ENCODE measurements around the gene PPP1R14B. TPM values are rescaled to one million over a fixed set of nuclear protein-coding genes. Genes with fewer than 3 reads are reported as not detected.

PPP1R14B gene
- total RNA-seq, 1 donor, result 26.4 TPM

GRCh38 chr11:64209563-64209843 is 37.2 kb downstream of the PPP1R14B start:
- Histone ChIP-seq H3K9me3 (ENCODE audit: low read depth, low read length) (no peaks in the 10 kb centered on the region), H3K4me3 (ENCODE audit: low read length) (no peak overlapping the region), H3K27me3 (ENCODE audit: insufficient read depth, low read length) (no peaks in the 10 kb centered on the region), H3K4me1 (ENCODE audit: insufficient read depth, low read length) (peaks cover 43% of the 10 kb centered on the region)

DNA sequence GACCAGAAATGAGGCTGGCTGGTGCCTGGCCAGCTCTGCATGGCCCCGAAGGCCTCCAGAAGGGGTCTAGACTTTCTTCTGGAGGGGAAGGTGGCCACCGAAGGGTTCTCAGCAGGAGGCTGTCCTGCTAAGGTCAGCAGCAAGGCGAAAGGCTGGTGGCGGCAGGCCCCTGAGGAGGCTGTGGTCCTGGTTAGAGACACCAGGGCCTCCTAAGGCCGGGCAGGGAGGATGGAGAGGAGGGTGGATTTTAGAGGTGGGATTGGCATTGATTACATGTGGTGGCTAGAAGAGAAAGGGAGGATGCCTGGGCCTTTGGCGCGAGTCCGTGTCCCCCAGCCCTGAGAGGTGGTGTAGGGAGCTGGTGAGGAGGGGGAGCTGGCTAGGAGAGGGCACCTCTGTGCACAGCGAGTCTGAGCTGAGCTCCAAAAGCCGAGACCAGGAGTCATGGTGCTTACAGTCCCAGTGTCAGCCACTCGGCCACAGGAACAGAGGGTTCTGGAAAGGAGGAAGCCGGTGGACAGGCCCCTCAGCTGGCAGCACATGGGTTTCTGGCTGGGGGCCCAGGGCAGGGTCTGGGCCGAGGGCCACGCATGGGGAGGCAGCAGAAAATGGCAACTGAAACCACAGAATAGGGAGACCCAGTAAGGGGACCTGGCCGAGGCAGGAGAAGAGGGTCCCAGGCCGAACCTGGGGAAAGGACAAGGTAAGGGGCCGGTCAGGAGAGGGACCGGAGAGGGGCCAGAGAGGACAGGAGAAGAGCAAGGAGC is 37.8 kb downstream of the PPP1R14B start:
- H3K4me3 ChIP-seq (ENCODE audit: low read length), result no peak overlapping the region
- H3K4me1 ChIP-seq (ENCODE audit: insufficient read depth, low read length), result peaks cover 49% of the 10 kb centered on the region
- H3K9me3 ChIP-seq (ENCODE audit: low read depth, low read length), result no peaks in the 10 kb centered on the region
- H3K27me3 ChIP-seq (ENCODE audit: insufficient read depth, low read length), result no peaks in the 10 kb centered on the region

DNA sequence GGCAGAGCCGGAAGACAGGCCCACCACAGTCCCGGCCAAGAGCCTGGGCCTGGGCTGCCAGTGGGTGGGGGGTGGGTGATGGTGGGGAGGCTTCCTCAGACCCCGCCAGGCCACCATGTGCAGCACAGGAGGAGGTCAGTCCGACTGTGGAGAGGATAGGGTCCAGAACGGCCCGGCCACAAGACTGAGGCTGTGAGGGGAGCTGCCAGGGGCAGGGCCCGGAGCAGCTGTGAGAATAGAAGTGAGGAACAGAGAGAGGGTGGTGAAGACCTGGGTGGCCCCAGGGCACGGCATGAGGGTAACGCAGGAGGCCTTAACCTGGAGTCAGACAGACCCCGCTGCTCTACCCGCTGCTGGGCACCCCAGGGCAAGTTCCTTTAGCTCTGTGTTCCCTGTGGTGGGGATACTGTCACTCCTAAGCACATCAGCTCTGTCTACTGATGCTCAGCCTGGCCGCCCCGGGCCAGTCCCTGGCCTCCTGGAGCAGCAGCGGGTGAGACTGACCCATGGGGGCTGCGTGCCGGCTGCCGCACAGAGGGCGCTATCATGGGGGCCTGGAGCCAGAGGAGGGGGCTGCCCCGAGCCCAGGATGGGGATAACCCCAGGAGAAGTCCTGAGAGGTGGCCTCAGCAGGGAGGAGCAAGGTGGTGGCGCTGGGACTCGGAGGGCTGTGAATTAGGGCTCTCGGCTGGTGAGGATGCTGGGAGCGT is 38.5 kb downstream of the PPP1R14B start:
- H3K4me3 ChIP-seq (ENCODE audit: low read length), result peak overlapping the region; percentile 81
- H3K9me3 ChIP-seq (ENCODE audit: low read depth, low read length), result no peaks in the 10 kb centered on the region
- peaks cover 49% of the 10 kb centered on the region for H3K4me1 ChIP-seq (ENCODE audit: insufficient read depth, low read length)
- H3K27me3 ChIP-seq (ENCODE audit: insufficient read depth, low read length), result no peaks in the 10 kb centered on the region

- Histone ChIP-seq H3K9me3 (ENCODE audit: low read depth, low read length) (no peaks in the 10 kb centered on the region), H3K4me1 (ENCODE audit: insufficient read depth, low read length) (peaks cover 49% of the 10 kb centered on the region), H3K4me3 (ENCODE audit: low read length) (peak overlapping the region; percentile 81), H3K27me3 (ENCODE audit: insufficient read depth, low read length) (no peaks in the 10 kb centered on the region)
Measured at GRCh38 chr11:64207256-64208085, 39.3 kb downstream of the PPP1R14B start.

GRCh38 chr11:64206457-64207255 is 40.1 kb downstream of the PPP1R14B start, which contains the start of gene FERMT3:
FERMT3 (plus strand) TSS chr11:64206721; CDS start chr11:64207365, 644 bp downstream.
- H3K27me3 ChIP-seq (ENCODE audit: insufficient read depth, low read length), result no peaks in the 10 kb centered on the region
- no peaks in the 10 kb centered on the region for H3K9me3 ChIP-seq (ENCODE audit: low read depth, low read length)
- peaks cover 49% of the 10 kb centered on the region for H3K4me1 ChIP-seq (ENCODE audit: insufficient read depth, low read length)
- peak within 1 kb of the TSS; percentile 81 for H3K4me3 ChIP-seq (ENCODE audit: low read length)

DNA sequence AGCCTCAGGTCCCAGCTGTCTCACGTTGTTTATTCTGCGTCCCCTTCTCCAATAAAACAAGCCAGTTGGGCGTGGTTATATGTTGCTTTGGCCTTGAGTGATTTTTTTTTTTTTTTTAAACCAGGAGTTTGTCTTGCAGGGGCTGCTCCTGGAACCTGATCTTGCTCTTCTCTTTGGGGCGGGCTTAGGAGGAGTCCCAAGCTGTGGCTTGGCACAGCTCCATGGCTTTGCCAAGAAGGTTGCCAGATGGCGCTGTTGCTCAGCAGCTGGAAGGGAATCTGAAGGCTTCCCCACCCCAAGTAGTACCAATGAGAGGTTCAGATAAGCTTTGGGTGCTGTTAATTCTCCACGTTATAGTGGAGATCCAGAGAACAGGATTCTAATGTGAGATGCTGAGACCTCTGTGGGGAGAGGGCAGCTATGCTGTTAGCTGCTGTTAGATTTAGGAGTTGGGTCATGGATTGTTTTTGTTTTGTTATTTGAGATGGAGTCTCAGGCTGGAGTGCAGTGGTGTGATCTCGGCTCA is 42.2 kb downstream of the PPP1R14B start:
- Histone ChIP-seq H3K27me3 (ENCODE audit: insufficient read depth, low read length) (no peaks in the 10 kb centered on the region), H3K9me3 (ENCODE audit: low read depth, low read length) (no peaks in the 10 kb centered on the region), H3K4me1 (ENCODE audit: insufficient read depth, low read length) (peaks cover 43% of the 10 kb centered on the region), H3K4me3 (ENCODE audit: low read length) (no peak overlapping the region)

- no peaks in the 10 kb centered on the region for H3K27me3 ChIP-seq (ENCODE audit: insufficient read depth, low read length)
- H3K4me3 ChIP-seq (ENCODE audit: low read length), result no peak overlapping the region
- H3K9me3 ChIP-seq (ENCODE audit: low read depth, low read length), result no peaks in the 10 kb centered on the region
- H3K4me1 ChIP-seq (ENCODE audit: insufficient read depth, low read length), result peaks cover 39% of the 10 kb centered on the region
Measured at GRCh38 chr11:64204080-64204440, 42.7 kb downstream of the PPP1R14B start.

- no peaks in the 10 kb centered on the region for H3K27me3 ChIP-seq (ENCODE audit: insufficient read depth, low read length)
- peaks cover 34% of the 10 kb centered on the region for H3K4me1 ChIP-seq (ENCODE audit: insufficient read depth, low read length)
- H3K4me3 ChIP-seq (ENCODE audit: low read length), result no peak overlapping the region
- no peaks in the 10 kb centered on the region for H3K9me3 ChIP-seq (ENCODE audit: low read depth, low read length)
Measured at GRCh38 chr11:64203421-64204079, 43.2 kb downstream of the PPP1R14B start.

DNA sequence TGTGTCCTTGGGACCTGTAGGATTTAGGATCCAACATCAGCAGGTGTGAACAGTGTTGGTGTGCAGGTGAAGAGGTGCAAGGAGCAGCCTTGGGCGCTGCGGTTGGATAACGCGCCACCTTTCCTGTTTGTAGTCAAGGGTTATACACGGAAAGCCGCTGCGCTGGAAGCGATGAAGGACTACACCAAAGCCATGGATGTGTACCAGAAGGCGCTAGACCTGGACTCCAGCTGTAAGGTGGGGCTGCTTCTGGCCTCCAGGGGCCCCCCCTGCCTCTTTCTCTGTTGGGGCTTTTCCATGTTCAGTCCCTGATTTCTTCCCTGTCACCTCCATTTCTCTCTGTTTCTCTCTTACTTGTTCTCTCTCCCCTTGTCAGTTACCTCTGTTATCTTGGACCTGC is 43.8 kb downstream of the PPP1R14B start:
- H3K4me3 ChIP-seq (ENCODE audit: low read length), result no peak overlapping the region
- H3K9me3 ChIP-seq (ENCODE audit: low read depth, low read length), result no peaks in the 10 kb centered on the region
- peaks cover 31% of the 10 kb centered on the region for H3K4me1 ChIP-seq (ENCODE audit: insufficient read depth, low read length)
- H3K27me3 ChIP-seq (ENCODE audit: insufficient read depth, low read length), result no peaks in the 10 kb centered on the region

DNA sequence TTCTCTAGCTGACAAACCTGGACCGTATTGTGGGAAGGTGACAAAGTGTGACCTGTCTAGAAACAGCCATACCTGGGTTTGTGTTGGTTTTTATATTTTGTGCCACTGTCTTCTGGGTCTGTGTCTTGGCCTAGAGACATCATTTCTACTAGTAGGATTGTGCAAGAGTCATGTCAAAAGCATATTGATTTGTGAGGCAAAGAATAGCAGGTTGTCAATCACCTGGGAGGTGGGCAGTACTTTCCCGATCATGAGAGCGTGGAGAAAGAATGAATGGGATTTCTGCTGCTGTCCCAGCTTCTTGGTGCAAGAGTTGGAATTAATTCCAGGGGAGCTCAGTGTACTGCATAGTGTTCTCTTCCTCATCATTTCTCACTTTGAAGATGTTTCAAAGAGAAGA is 45.2 kb downstream of the PPP1R14B start:
- no peaks in the 10 kb centered on the region for H3K9me3 ChIP-seq (ENCODE audit: low read depth, low read length)
- H3K4me1 ChIP-seq (ENCODE audit: insufficient read depth, low read length), result peaks cover 27% of the 10 kb centered on the region
- H3K4me3 ChIP-seq (ENCODE audit: low read length), result no peak overlapping the region
- H3K27me3 ChIP-seq (ENCODE audit: insufficient read depth, low read length), result no peaks in the 10 kb centered on the region

DNA sequence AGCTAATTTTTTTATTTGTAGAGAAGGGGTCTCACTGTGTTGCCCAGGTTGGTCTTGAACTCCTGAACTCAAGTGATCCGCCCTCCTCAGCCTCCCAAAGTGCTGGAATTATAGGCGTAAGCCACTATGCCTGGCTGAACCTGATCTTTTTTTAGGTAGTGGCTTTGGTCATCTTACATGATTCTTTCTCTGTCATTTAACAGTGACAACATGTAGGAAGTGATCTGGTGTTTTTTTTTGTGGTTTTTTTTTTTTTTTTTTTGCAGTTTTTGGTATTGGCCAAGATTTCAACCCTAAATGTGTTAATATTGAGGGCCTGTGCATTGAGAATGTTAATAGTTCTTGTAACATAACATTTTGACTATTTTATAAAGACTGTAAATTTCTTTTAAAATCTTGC is 48.2 kb downstream of the PPP1R14B start:
- Histone ChIP-seq H3K4me1 (ENCODE audit: insufficient read depth, low read length) (peaks cover 3% of the 10 kb centered on the region), H3K4me3 (ENCODE audit: low read length) (no peak overlapping the region), H3K9me3 (ENCODE audit: low read depth, low read length) (no peaks in the 10 kb centered on the region), H3K27me3 (ENCODE audit: insufficient read depth, low read length) (no peaks in the 10 kb centered on the region)

DNA sequence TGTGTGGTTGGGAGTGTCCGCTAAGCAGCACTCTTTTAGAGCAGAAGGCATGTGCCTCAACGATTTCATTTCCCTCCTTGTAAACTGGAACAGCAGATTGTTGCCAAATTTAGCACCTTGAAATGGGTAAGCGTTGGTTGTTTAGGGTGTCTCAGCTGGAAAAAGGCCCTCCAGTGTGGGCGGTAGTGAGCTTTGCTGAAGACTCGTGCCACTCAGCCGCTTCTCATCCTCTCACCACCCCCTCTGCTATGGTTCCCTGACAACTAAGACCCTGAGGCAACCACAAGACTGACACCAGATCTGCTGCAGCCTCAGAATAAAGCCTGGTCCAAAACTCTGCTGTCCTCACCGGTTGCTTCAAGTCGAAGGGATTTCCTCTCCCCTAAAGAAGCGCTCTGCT is 50.1 kb downstream of the PPP1R14B start:
- Histone ChIP-seq H3K4me1 (ENCODE audit: insufficient read depth, low read length) (peaks cover 3% of the 10 kb centered on the region), H3K4me3 (ENCODE audit: low read length) (no peak overlapping the region), H3K9me3 (ENCODE audit: low read depth, low read length) (no peaks in the 10 kb centered on the region), H3K27me3 (ENCODE audit: insufficient read depth, low read length) (no peaks in the 10 kb centered on the region)

Data from mononuclear cell (primary cell).